Natural killer cell (primary cell): ENCODE data around the gene NT5C. TPM values are rescaled to one million over a fixed set of nuclear protein-coding genes. Genes with fewer than 3 reads are reported as not detected.

ENCODE experiments used
- ATAC-seq, 3 donors: fragments of 150-1000 bp in 2 of 3; fragments of 200-7000 bp in 1 of 3; cut with Tn5 transposase; 1 replicate in 1 of 3; 2 replicates in 2 of 3; pipeline ENCODE4 v1.10.0; 2021; ENCODE audit warnings: mild to moderate bottlenecking in 2 of 3, moderate library complexity in 2 of 3
- DNase-seq, 2 donors: peaks; one replicate each; pipeline versions ENCODE4 v3.0.0 to v3.0.0-alpha.2; 2013 to 2021; ENCODE audit warnings: mixed read lengths in 1 of 2
- H3K27ac ChIP-seq: one replicate; pipeline ENCODE4 v1.5.1; 2013; ENCODE audit warnings: mild to moderate bottlenecking, low read length
- H3K27me3 ChIP-seq: one replicate; pipeline ENCODE4 v1.6.1; 2013; ENCODE audit warnings: low read length; ENCODE audit not compliant: control insufficient read depth, insufficient read depth
- H3K36me3 ChIP-seq: one replicate; pipeline ENCODE4 v1.6.1; 2013; ENCODE audit warnings: low read length; ENCODE audit not compliant: control insufficient read depth, insufficient read depth
- H3K4me1 ChIP-seq: one replicate; pipeline ENCODE4 v1.6.1; 2013; ENCODE audit warnings: low read length; ENCODE audit not compliant: control insufficient read depth, insufficient read depth
- H3K4me3 ChIP-seq: one replicate; pipeline ENCODE4 v1.5.1; 2013; ENCODE audit warnings: low read length
- H3K9me3 ChIP-seq: one replicate; pipeline ENCODE4 v1.6.1; 2013; ENCODE audit warnings: low read length; ENCODE audit not compliant: control insufficient read depth, insufficient read depth
- H3K27ac Mint-ChIP-seq, 2 donors: one replicate each; pipeline ENCODE4 v1.8.0; 2022; ENCODE audit warnings: mild to moderate bottlenecking in 2 of 2, mixed read lengths in 2 of 2, moderate library complexity in 1 of 2
- H3K27me3 Mint-ChIP-seq, 2 donors: one replicate each; pipeline ENCODE4 v1.8.0; 2022; ENCODE audit warnings: low read depth in 2 of 2, mixed read lengths in 2 of 2
- H3K36me3 Mint-ChIP-seq: one replicate; pipeline ENCODE4 v1.8.0; 2022; ENCODE audit warnings: mixed read lengths
- H3K4me1 Mint-ChIP-seq, 2 donors: one replicate each; pipeline ENCODE4 v1.8.0; 2022; ENCODE audit warnings: mixed read lengths in 2 of 2
- H3K4me3 Mint-ChIP-seq: one replicate; pipeline ENCODE4 v1.8.0; 2022; ENCODE audit warnings: mild to moderate bottlenecking, moderate library complexity, mixed read lengths
- H3K9me3 Mint-ChIP-seq, 2 donors: one replicate each; pipeline ENCODE4 v1.8.0; 2022; ENCODE audit warnings: mixed read lengths in 2 of 2
- WGBS: methylation state at CpG from one replicate; pipeline ENCODE4 v1.1.7; 2013; ENCODE audit warnings: missing lambda C conversion rate; ENCODE audit not compliant: insufficient coverage; 5-methylcytosine and 5-hydroxymethylcytosine counted together
- intact Hi-C: fragments of 100-400 bp; cut with micrococcal nuclease; formaldehyde crosslinking; loops from one replicate; pipeline ENCODE4 v1.14.2; 2022
- total RNA-seq, 4 donors: library from RNA; stranded (reverse); fragments of 120-200 nt in 1 of 4; gene quantifications; one replicate each; pipeline versions ENCODE4 v1.2.3 to v1.2.4, GENCODE V29; 2013 to 2022
- TF ChIP-seq, protein P1 (sequence below): fragments of 200-600 bp; IDR thresholded peaks from one replicate; pipeline ENCODE4 v1.8.0; 2022; ENCODE audit warnings: antibody characterized with exemption

The NT5C gene
- total RNA-seq, 3 donors from 2014 or later (not counting 1 experiment from before 2014, with no cell fraction given) = 58.1 to 67.4 (median 61.2) TPM

DNA sequence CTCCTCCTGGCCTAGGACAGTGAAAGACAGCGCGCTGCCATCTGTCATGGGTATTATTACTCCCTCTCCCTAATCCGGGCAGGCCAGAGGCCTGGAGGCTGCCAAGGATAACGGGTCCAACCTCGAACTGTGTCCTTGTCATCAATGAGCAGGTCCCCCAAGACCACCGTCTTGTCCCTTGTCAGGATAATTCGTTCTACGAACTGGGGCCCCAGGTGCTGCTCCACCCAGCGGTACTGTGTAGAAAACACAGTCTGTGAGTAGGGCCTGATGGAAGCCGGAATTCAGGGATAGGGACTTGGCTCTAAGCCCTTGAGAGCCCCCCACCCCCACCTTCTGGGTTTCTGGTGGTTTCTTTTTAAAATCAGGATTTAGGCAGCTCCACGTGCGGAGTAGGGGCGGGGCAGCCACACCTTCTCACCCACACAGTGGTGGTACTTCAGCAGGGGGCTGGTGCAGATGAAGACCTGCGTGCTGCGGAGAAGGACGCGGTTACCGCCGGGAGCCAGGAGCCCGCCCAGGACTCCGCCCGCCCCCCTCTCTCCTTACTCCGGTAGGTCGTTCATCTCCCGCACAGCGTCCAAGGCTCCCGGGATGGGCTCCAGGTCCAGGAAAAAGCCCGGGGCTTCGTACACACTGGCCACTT is 787 bp downstream of the NT5C start:
- Mint-ChIP-seq H3K27ac (peak overlapping the region; percentile 84 to 89), H3K27me3 (no peaks in the 10 kb centered on the region), H3K36me3 (no peaks in the 10 kb centered on the region), H3K4me1 (peaks cover 13 to 23% of the 10 kb centered on the region in 2 donors), H3K4me3 (peak overlapping the region; percentile 89), H3K9me3 (no peaks in the 10 kb centered on the region)
- DNase-seq (peak; percentile 28 to 71), ATAC-seq (peak; percentile 46 to 54 (median 49))
- H3K4me3 ChIP-seq = peak overlapping the region; percentile 83
- TF ChIP-seq, protein P1, sequence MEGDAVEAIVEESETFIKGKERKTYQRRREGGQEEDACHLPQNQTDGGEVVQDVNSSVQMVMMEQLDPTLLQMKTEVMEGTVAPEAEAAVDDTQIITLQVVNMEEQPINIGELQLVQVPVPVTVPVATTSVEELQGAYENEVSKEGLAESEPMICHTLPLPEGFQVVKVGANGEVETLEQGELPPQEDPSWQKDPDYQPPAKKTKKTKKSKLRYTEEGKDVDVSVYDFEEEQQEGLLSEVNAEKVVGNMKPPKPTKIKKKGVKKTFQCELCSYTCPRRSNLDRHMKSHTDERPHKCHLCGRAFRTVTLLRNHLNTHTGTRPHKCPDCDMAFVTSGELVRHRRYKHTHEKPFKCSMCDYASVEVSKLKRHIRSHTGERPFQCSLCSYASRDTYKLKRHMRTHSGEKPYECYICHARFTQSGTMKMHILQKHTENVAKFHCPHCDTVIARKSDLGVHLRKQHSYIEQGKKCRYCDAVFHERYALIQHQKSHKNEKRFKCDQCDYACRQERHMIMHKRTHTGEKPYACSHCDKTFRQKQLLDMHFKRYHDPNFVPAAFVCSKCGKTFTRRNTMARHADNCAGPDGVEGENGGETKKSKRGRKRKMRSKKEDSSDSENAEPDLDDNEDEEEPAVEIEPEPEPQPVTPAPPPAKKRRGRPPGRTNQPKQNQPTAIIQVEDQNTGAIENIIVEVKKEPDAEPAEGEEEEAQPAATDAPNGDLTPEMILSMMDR = no peak
- WGBS = 16% methylated on average over 27 of the region's 29 CpGs
- peaks cover 9% of the 10 kb centered on the region for H3K36me3 ChIP-seq
- no peaks in the 10 kb centered on the region for H3K27me3 ChIP-seq
- peak overlapping the region; percentile 71 for H3K27ac ChIP-seq
- H3K4me1 ChIP-seq = peaks cover 26% of the 10 kb centered on the region
- intact Hi-C loops = loop anchor here (2.0 to 5.0 kb wide), 2 partner anchors 16 to 42 kb away; no protein-coding TSS in a partner anchor
- H3K9me3 ChIP-seq = no peaks in the 10 kb centered on the region

GRCh38 chr17:75130059-75130631 is 1.4 kb downstream of the NT5C start:
- Mint-ChIP-seq H3K9me3 (no peaks in the 10 kb centered on the region), H3K4me1 (peaks cover 17 to 26% of the 10 kb centered on the region in 2 donors), H3K4me3 (peak overlapping the region; percentile 89), H3K36me3 (no peaks in the 10 kb centered on the region), H3K27ac (peak overlapping the region; percentile 84 to 89), H3K27me3 (no peaks in the 10 kb centered on the region)
- peaks cover 9% of the 10 kb centered on the region for H3K36me3 ChIP-seq
- peak overlapping the region; percentile 71 for H3K27ac ChIP-seq
- intact Hi-C loops = loop anchor here (2.0 to 5.0 kb wide), 2 partner anchors 15 to 42 kb away; no protein-coding TSS in a partner anchor
- no peaks in the 10 kb centered on the region for H3K9me3 ChIP-seq
- H3K4me1 ChIP-seq = peaks cover 32% of the 10 kb centered on the region
- H3K4me3 ChIP-seq = no peak overlapping the region
- DNase-seq (peak in 1 of 2 donors; percentile 10), ATAC-seq (no peak)
- H3K27me3 ChIP-seq = no peaks in the 10 kb centered on the region
- 89% methylated on average over 24 of the region's 24 CpGs for WGBS
- TF ChIP-seq, protein P1 = no peak

GRCh38 chr17:75129576-75129975 is 2.0 kb downstream of the NT5C start:
- Mint-ChIP-seq H3K27ac (peak overlapping the region; percentile 53 to 59), H3K27me3 (no peaks in the 10 kb centered on the region), H3K36me3 (no peaks in the 10 kb centered on the region), H3K4me1 (peaks cover 23 to 32% of the 10 kb centered on the region in 2 donors), H3K9me3 (no peaks in the 10 kb centered on the region), H3K4me3 (peak overlapping the region; percentile 89)
- Histone ChIP-seq H3K36me3 (peaks cover 9% of the 10 kb centered on the region), H3K9me3 (no peaks in the 10 kb centered on the region), H3K4me1 (peaks cover 37% of the 10 kb centered on the region), H3K27me3 (no peaks in the 10 kb centered on the region), H3K4me3 (no peak overlapping the region), H3K27ac (no peak overlapping the region)
- ATAC-seq (no peak), DNase-seq (no peak)
- TF ChIP-seq, protein P1 = no peak
- intact Hi-C loops = no loop called here
- 92% methylated on average over 9 of the region's 9 CpGs for WGBS
